Fibroblast of villous mesenchyme (primary cell): ENCODE results near the gene IQSEC1. TPM values are rescaled to one million over a fixed set of nuclear protein-coding genes. Genes with fewer than 3 reads are reported as not detected.

Source experiments
- DNase-seq: peaks from one replicate; pipeline ENCODE4 v3.0.0-alpha.2; 2010; ENCODE audit warnings: low read depth
- H3K4me3 ChIP-seq: 2 replicates; pipeline ENCODE4 v1.5.1; 2011; ENCODE audit warnings: low read depth, mild to moderate bottlenecking, low read length
- CTCF ChIP-seq: IDR thresholded peaks from 2 replicates; pipeline ENCODE4 v1.5.1; 2012; ENCODE audit warnings: low read depth, mild to moderate bottlenecking, low read length; ENCODE audit not compliant: insufficient read depth
- total RNA-seq: library from RNA; depleted of rRNA; stranded (reverse); fragments of >200 nt; gene quantifications from 2 replicates; pipeline ENCODE4 v1.2.3, GENCODE V29; 2012

IQSEC1 gene
- total RNA-seq, 1 donor = 19.9 TPM

- no peak for DNase-seq
- no peak for TF ChIP-seq CTCF
Observed at GRCh38 chr3:13014755-13015285, 58.4 kb downstream of the IQSEC1 start.

GRCh38 chr3:13013994-13014754 lies 59.1 kb downstream of the IQSEC1 start:
- H3K4me3 ChIP-seq = no peak overlapping the region
- no peak for TF ChIP-seq CTCF
- no peak for DNase-seq

More at GRCh38 chr3:13014755-13015285, 58.4 kb downstream of the IQSEC1 start:
- H3K4me3 ChIP-seq = no peak overlapping the region

- no peak for TF ChIP-seq CTCF
- no peak overlapping the region for H3K4me3 ChIP-seq
- no peak for DNase-seq
Observed at GRCh38 chr3:13013566-13013965, 59.7 kb downstream of the IQSEC1 start.

GRCh38 chr3:13013151-13013561 lies 60.1 kb downstream of the IQSEC1 start:
- TF ChIP-seq CTCF = no peak
- no peak for DNase-seq
- H3K4me3 ChIP-seq = no peak overlapping the region

GRCh38 chr3:13012221-13012691 lies 61.0 kb downstream of the IQSEC1 start:
- no peak overlapping the region for H3K4me3 ChIP-seq
- no peak for DNase-seq
- TF ChIP-seq CTCF = no peak

- no peak for DNase-seq
- no peak overlapping the region for H3K4me3 ChIP-seq
- TF ChIP-seq CTCF = no peak
Observed at GRCh38 chr3:13011573-13012220, 61.5 kb downstream of the IQSEC1 start.
